Dedifferentiated amniotic fluid mesenchymal stem cell (primary cell): ENCODE measurements around the gene LPCAT2.
A peak's percentile ranks its signal among the peaks of the same experiment; 100 is the strongest.

Source experiments
- DNase-seq: peaks from one replicate; pipeline ENCODE4 v3.0.0-alpha.2; 2016; ENCODE audit errors: extremely low spot score

Gene LPCAT2

GRCh38 chr16:55508941-55509931 is at the start of gene LPCAT2:
LPCAT2 (plus strand) TSS chr16:55509072; CDS start chr16:55509182, 110 bp downstream.
- DNase-seq, result peak; percentile 81

GRCh38 chr16:55462241-55462640 is 46.6 kb upstream of the LPCAT2 start:
- DNase-seq, result no peak

GRCh38 chr16:55464375-55464774 is 44.5 kb upstream of the LPCAT2 start:
- no peak for DNase-seq

DNA sequence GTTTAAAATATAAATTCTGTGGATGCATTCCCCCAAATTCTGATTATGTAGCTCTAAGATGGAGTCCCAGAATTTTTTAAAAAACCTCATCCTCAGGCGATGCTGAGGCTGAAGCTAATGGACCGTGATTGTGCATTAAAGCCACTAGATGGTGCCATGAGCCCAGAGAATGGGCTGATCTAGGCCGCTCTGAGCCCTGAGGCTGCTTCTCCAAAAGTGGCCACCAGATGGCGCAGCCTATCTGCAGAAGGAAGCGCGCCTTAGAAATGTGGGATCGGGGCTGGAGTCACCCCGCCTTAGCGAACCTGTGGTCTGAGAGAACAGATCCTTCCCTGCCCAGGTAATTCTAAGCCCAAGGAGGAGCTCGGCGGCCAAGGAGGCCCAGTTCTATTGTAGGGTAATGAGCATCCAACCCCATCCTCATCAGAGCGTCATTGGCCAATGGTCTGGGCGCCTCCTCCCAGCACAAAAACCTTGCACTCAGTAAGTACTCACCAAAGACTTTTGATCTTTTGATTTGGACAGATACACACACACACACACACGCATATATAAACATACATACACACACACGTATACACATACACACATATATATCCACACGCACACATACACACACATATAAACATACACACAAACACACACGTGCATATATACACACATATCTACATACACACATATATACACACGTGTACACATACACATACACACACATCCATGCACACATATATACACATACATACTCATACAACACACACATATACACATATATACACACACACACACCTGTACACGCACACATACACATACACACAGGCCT is 43.6 kb upstream of the LPCAT2 start:
- DNase-seq, result peak; percentile 81

DNA sequence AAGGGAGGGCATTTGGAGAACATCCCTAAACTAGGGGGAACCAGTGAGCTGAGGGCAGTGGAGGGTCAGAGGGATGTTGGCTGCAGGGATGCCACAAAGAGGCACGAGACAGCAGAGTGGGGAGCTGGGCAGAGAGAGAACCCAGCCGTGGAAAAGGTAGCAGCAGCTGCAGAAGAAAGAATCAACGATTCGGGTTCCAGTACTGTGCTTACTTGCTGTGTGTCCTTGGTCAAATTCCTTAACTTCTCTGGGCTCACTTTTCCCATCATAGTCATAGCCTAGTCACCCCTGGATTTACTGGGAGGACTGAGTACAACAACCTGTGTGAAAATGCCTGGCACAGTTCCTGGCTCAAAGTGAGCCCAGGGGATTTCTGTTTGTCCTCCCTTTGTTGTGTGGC is 42.7 kb upstream of the LPCAT2 start:
- no peak for DNase-seq

DNA sequence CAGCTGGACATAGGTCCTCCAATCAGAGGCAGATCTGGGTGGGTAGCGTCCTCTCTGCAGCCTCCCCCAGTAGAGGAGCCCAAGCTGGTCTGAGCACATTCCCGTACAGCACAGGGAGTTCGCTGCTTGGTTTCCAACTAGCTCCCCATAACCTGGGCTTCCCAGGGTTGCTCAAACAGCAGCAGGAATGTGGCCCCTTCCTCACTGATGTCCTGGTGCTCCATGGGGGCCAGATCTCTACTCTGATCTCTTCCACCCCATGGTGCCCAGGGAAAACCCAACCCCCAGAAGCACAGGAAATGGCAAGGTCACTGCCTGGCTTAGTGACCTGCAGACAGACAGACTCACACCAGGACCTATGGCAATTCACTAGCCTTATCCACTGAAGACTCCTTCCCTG is 41.0 kb upstream of the LPCAT2 start:
- no peak for DNase-seq

GRCh38 chr16:55468352-55468990 is 40.4 kb upstream of the LPCAT2 start:
- DNase-seq, result no peak

- no peak for DNase-seq
Measured at GRCh38 chr16:55469821-55470532, 38.9 kb upstream of the LPCAT2 start.

DNA sequence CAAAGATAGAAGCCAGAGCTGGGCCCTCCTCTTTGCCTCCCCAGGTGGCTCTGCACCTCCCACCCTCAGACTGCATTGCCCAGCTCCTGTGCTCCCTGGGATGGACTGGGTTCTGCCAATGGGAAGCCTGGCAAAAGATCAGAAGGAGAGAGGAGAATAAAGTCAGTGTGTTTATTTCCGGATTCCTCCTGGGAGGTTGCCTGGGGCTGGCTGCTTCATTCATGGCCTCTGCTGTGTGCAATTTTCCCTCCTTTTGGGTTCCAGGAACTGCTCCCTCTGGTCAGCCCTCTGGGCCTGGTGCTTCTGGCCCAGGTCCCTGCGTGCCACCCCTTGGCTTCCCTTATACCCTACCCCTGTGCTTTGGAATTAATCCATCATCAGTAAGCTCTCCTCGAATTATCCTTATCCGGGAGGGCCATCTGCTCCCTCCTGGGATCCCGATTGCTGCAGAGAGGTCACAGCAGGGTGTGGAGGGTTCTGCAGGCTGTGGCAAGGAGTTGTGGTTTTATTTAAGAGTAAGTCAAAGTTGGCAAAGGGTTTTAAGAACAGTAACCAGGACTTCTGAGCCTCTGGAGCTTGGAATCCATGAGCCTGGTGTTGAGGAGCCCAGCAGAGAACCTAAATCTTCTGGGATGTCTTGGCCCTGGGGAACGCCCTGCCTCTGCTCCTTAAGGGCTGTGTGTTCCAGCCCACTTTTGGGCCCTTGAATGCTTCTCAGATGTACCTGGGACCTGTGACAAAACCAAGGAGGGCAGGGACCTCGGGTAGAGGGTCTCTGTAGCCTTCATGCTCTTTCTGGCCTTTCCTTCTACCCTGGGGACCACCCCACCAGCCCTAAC is 38.1 kb upstream of the LPCAT2 start:
- no peak for DNase-seq

DNA sequence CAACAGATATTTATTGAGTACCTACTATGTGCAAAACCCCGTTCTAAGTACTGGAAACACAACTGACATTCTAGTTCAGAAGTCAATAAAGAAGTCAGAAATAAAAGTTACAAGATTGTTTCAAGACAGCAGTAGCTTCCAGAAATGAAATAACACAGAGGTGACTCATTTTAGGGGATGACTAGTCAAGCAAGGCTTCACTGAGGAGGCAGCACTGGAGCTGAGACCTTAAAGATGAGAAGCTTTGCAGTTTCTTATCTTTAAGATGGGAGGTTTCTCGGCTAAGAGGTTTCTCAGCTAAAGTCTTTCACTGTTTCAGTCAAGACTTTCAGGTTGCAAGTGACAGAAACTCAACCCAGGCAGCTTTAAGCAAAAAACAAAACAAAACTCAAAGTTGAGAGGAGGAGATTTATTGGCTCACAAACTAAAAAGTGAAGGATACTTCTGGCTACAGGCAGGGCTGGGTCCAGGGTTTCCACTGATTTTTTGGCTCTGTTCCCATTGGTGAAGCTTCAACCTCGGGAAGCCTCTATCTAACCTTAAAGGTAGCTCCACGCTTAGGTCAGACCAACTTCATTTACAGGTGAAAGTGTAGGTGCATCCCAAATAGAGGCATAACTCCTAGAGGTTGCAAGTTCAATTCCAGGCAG is 37.3 kb upstream of the LPCAT2 start:
- peak; percentile 68 for DNase-seq

GRCh38 chr16:55473587-55473986 is 35.3 kb upstream of the LPCAT2 start:
- no peak for DNase-seq

DNA sequence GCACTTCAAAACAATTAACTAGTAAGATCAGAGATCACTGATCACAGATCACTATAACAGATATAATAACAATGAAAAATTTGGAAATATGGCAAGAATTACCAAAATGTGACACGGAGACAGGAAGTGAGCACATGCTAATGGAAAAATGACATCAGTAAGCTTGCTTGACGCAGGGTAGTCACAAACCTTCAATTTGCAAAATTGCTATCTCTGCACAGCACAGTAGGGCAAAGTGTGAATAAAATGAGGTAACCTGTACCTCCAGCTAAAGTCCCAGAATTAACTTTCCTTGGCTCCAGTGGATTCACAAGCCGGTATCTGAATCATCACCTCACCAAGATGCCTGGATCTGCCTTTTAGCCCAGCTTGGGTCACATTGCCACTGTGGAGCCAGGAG is 34.1 kb upstream of the LPCAT2 start:
- no peak for DNase-seq

- no peak for DNase-seq
Measured at GRCh38 chr16:55475919-55476318, 33.0 kb upstream of the LPCAT2 start.

- no peak for DNase-seq
Measured at GRCh38 chr16:55476625-55477533, 32.0 kb upstream of the LPCAT2 start.

DNA sequence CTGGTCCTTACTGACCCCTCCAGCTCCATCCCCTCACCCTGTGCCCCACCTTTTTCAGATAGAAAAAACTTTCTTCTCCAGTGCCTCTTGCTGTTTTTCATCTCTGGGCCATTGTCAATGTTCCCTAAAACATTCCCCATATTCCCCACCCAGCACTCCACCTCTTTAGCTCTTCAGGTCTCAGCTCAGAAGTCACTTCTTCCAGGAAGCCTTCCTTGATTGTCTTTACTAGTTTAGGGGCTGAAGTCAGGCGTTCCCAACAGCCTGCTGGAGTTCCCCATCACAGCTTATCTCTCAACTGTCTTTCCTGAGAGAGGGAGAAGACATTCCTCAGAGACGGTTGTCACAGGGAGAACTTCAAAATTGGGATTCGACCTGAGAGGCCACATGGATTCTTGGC is 31.1 kb upstream of the LPCAT2 start:
- no peak for DNase-seq

DNA sequence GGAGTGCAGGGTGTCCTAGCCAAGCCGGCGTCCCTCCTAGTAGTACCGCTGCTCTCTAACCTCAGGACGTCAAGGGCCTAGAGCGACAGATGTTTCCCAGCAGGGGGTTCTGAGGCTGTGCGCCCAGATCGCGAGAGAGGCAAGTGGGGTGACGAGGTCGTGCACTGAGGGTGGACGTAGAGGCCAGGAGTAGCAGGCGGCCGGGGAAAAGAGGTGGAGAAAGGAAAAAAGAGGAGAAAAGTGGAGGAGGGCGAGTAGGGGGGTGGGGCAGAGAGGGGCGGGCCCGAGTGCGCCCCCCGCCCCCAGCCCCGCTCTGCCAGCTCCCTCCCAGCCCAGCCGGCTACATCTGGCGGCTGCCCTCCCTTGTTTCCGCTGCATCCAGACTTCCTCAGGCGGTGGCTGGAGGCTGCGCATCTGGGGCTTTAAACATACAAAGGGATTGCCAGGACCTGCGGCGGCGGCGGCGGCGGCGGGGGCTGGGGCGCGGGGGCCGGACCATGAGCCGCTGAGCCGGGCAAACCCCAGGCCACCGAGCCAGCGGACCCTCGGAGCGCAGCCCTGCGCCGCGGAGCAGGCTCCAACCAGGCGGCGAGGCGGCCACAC is 29.9 kb upstream of the LPCAT2 start, which contains the start of gene MMP2:
TSS of gene MMP2 (plus strand) at position 372 of the 603 bp plus-strand sequence. CDS start 282 bp downstream, outside the sequence.
- DNase-seq, result peak; percentile 59

DNA sequence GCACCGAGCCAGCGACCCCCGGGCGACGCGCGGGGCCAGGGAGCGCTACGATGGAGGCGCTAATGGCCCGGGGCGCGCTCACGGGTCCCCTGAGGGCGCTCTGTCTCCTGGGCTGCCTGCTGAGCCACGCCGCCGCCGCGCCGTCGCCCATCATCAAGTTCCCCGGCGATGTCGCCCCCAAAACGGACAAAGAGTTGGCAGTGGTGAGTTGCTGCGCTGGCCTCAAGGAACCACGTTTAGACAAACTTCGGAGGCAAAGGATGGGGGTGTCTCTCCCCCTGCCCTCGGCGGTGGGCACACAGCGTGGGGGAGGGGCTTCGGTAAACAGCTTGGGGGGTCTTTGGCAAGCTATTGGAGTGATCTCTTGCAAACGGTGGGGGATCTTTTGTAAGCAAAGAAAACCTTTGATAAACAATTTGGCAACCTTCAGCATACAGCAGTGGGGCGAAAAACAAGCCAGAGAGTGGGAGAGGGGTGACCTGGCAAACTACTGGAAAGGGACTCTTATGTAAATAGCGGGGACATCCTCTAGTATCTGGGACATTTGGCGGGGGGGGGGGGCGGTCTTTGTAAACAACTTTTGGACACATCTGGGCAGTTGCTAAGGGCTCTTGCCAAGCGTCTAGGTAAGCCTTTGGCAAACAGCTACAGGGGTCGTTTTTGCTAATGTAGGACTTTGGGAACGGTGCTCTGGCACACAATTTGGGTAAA is 29.3 kb upstream of the LPCAT2 start:
- no peak for DNase-seq

DNA sequence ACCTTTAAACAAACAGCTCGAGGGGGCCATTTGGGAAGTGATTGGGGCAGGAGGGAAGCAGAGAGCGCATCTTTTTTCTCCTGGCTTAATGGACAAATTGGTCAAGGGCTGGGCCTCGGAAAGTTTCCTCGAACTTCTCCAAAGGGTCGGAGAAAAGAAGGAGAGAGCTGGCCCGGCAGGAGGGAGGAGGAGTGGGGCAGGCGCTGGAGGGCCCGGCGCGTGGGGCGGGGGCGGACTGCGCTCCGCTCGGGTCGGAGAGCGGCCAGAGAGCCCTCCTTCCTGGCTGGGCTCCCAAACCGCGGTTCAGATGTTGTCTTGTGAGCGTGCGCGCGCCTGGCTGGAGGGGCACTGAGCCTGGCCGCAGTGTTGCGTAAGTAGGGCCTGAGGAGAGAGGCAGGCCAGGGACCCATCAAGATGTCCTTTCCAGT is 28.6 kb upstream of the LPCAT2 start:
- peak; percentile 89 for DNase-seq
